Heart right ventricle (tissue), 16 donors: Measurements from ENCODE around the gene PSAP. TPM values are rescaled to one million over a fixed set of nuclear protein-coding genes. Genes with fewer than 3 reads are reported as not detected.
A peak's percentile ranks its signal among the peaks of the same experiment; 100 is the strongest.

Experiments
- ATAC-seq, 8 donors: fragments of 200-7000 bp; cut with Tn5 transposase; one replicate each; pipeline ENCODE4 v1.9.1; 2020; ENCODE audit warnings: mild to moderate bottlenecking in 8 of 8, moderate library complexity in 8 of 8, moderate number of reproducible peaks in 1 of 8
- DNase-seq, 2 donors: peaks; one replicate each; pipeline ENCODE4 v3.0.0-alpha.2; 2020
- H3K27ac ChIP-seq, 10 donors: fragments of 200-600 bp; sonication (generic) in 2 of 10; one replicate each; pipeline versions ENCODE4 v1.5.0 to v1.8.0; 2020 to 2022; ENCODE audit warnings: mild to moderate bottlenecking in 3 of 10
- H3K27me3 ChIP-seq, 7 donors: fragments of 200-600 bp; one replicate each; pipeline ENCODE4 v1.8.0; 2021 to 2022; ENCODE audit warnings: mild to moderate bottlenecking in 2 of 7
- H3K36me3 ChIP-seq, 9 donors: fragments of 200-600 bp; sonication (generic) in 1 of 9; one replicate each; pipeline versions ENCODE4 v1.5.0 to v1.8.0; 2020 to 2022; ENCODE audit warnings: mild to moderate bottlenecking in 2 of 9
- H3K4me1 ChIP-seq, 9 donors: fragments of 200-600 bp; sonication (generic) in 1 of 9; one replicate each; pipeline versions ENCODE4 v1.5.0 to v1.8.0; 2020 to 2022; ENCODE audit warnings: mild to moderate bottlenecking in 4 of 9
- H3K4me3 ChIP-seq, 10 donors: fragments of 200-600 bp; sonication (generic) in 2 of 10; one replicate each; pipeline versions ENCODE4 v1.5.0 to v1.8.0; 2020 to 2022; ENCODE audit warnings: mild to moderate bottlenecking in 7 of 10, moderate library complexity in 2 of 10
- H3K9me3 ChIP-seq, 11 donors: fragments of 200-600 bp in 10 of 11; sonication (generic) in 2 of 11; one replicate each; pipeline versions ENCODE4 v1.5.0 to v1.8.0; 2013 to 2022; ENCODE audit warnings: mild to moderate bottlenecking in 2 of 11, control low read depth in 1 of 11, moderate library complexity in 1 of 11
- WGBS, 2 donors: extraction: QIAGEN DNeasy Blood & Tissue Kit; methylation state at CpG; one replicate each; pipeline ENCODE4 v1.1.7; 2013; ENCODE audit warnings: inconsistent platforms in 1 of 2; 5-methylcytosine and 5-hydroxymethylcytosine counted together
- intact Hi-C, 10 donors: fragments of 100-400 bp; cut with DNase I; formaldehyde crosslinking; loops; one replicate each; pipeline versions ENCODE4 v1.11.1 to v1.14.2; 2022
- polyA plus RNA-seq, 2 donors: library from polyadenylated mRNA; stranded (reverse); fragments of 200-250 nt; gene quantifications; one replicate each; pipeline ENCODE4 v1.2.3, GENCODE V29; 2013
- total RNA-seq, 10 donors: library from RNA; stranded (reverse); fragmentation: NEBNext Ultra II Directional in 3 of 10; extraction: Animal tissue kit (Norgen Biotek cat#: 25700) in 3 of 10; gene quantifications; one replicate each; pipeline versions ENCODE4 v1.2.1 to v1.2.4, GENCODE V29; 2021 to 2023
- TF ChIP-seq, protein P1 (sequence below), 9 donors: fragments of 200-600 bp; sonication (generic) in 2 of 9; IDR thresholded peaks; one replicate each; pipeline versions ENCODE4 v1.5.0 to v1.8.0; 2021 to 2022; ENCODE audit warnings: antibody characterized with exemption in 9 of 9, mild to moderate bottlenecking in 5 of 9, moderate library complexity in 1 of 9
- donor health status: Arrhythmogenic right ventricular cardiomyopathy.
- donor health status: ischemic (EF 13 %, LVEDD 7.1; RV severe dilation, severe dysfunction).
- donor health status: healthy with polysubstance abuse.
- donor health status: DM: no; HTN: yes; CAD: no.
- donor health status: DM: no; HTN: no; CAD: no.
- donor health status: ischemic (EF 25% LVEDD 6.9; RV normal size, moderate dysfunction).
- donor health status: ischemic (EF 25% LVEDD 5.7; RV mildly dilated, moderate dysfunction).
- donor health status: healthy.
- donor health status: DM: yes; HTN: yes; CAD: no.
- donor health status: Ischemic cardiomyopathy.
- donor health status: ischemic (EF 35%, LVEDD 5.7; RV mildly dilated, moderate dysfunction).
- donor health status: nonischemic (EF 11% LVEDD 7.7; RV severe dilation, severe dysfunction).
- donor health status: DM: yes; HTN: yes; CAD: no.
- donor health status: PGD.
- donor health status: ischemic (EF 29% LVEDD 5.4; RV normal size, mild dysfunction).
- donor health status: nonischemic (EF 23%, LVEDD 6.1; RV moderate dilation, normal function).

Gene PSAP
- total and polyA plus RNA-seq, 12 donors: 443 to 2,078 (median 1,616) TPM

GRCh38 chr10:71773221-71773971 lies 77.7 kb downstream of the PSAP start, which contains the start of gene VSIR:
Gene VSIR (minus strand): TSS chr10:71773520. CDS start chr10:71773439, 81 bp downstream.
- peak within 1 kb of the TSS; percentile 77 to 99 (median 98) for H3K27ac ChIP-seq
- H3K4me1 ChIP-seq: peaks cover 28 to 91% (median 65%) of the 10 kb centered on the region in 9 donors
- DNase-seq (peak; percentile 90 to 94), ATAC-seq (peak; percentile 75 to 92 (median 85))
- no peaks in the 10 kb centered on the region for H3K27me3 ChIP-seq
- H3K36me3 ChIP-seq: peaks cover 0 to 8% (median 0%) of the 10 kb centered on the region in 9 donors
- WGBS, 2 donors: 1% methylated on average over 52 to 55 of the region's 55 CpGs
- peak within 1 kb of the TSS; percentile 64 to 96 (median 92) for H3K4me3 ChIP-seq
- TF ChIP-seq, protein P1, sequence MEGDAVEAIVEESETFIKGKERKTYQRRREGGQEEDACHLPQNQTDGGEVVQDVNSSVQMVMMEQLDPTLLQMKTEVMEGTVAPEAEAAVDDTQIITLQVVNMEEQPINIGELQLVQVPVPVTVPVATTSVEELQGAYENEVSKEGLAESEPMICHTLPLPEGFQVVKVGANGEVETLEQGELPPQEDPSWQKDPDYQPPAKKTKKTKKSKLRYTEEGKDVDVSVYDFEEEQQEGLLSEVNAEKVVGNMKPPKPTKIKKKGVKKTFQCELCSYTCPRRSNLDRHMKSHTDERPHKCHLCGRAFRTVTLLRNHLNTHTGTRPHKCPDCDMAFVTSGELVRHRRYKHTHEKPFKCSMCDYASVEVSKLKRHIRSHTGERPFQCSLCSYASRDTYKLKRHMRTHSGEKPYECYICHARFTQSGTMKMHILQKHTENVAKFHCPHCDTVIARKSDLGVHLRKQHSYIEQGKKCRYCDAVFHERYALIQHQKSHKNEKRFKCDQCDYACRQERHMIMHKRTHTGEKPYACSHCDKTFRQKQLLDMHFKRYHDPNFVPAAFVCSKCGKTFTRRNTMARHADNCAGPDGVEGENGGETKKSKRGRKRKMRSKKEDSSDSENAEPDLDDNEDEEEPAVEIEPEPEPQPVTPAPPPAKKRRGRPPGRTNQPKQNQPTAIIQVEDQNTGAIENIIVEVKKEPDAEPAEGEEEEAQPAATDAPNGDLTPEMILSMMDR (IDR thresholded peaks at IDR 0.05): peak; percentile 83 to 99 (median 96)
- H3K9me3 ChIP-seq: no peaks in the 10 kb centered on the region
- intact Hi-C loops: loop anchor here in 8 of 10 donors (2.0 to 10.0 kb wide), 5 partner anchors 44 to 61 kb away; partner anchors contain the start of gene C10orf105 (in 1 of the 8)

- 16 to 26% methylated on average over 4 of the region's 4 CpGs for WGBS, 2 donors
- no peaks in the 10 kb centered on the region for H3K27me3 ChIP-seq
- peak overlapping the region; percentile 77 to 99 (median 98) for H3K27ac ChIP-seq
- TF ChIP-seq, protein P1 (IDR thresholded peaks at IDR 0.05): no peak
- peaks cover 28 to 91% (median 71%) of the 10 kb centered on the region in 9 donors for H3K4me1 ChIP-seq
- ATAC-seq (peak; percentile 4 to 54 (median 18)), DNase-seq (peak in 1 of 2 donors; percentile 31)
- intact Hi-C loops: loop anchor here in 8 of 10 donors (1.0 to 10.0 kb wide), 6 partner anchors 44 to 61 kb away; partner anchors contain the start of gene C10orf105 (in 1 of the 8)
- H3K4me3 ChIP-seq: peak overlapping the region; percentile 64 to 96 (median 92)
- no peaks in the 10 kb centered on the region for H3K9me3 ChIP-seq
- H3K36me3 ChIP-seq: peaks cover 0 to 8% (median 0%) of the 10 kb centered on the region in 9 donors
Measured at GRCh38 chr10:71772832-71773220, 78.2 kb downstream of the PSAP start.

DNA sequence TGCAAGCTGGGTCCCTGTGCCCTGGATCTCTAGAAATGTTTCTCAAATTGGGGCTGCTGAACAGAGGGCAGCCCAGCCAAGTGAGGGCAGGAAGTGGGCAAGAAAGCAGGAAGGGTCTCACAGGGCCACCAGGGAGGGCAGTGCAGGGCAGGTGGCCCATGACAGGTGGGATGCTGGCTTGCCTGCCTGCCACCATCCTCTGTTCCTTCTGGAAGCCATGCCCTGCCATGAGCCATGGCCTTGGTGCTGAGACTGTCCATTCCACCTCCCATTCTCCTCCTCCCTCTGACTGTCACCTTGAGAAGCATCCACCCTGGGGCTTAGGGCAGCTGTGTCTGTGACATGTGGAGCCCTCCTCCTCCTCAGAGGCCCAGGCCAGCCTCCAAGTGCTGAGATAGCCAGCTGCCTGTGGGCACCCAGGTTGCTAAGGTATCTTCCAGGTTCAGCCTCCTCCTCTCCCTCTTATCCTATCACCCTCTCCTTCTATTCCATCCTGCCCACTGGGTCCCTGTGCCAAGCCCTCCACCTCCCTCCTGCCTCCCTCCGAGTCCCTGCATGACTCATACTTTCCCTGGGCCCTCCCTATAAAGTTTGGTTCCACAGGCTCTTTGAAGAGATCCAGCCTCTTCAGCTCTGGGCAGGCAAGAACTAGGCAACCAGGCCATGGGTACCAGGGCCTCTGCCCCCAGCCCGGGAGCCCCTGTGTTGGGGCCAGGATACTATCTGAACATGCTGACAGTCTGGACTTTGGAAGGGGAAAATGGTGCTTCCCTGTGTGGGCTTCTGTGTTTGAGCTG lies 79.0 kb downstream of the PSAP start:
- ATAC-seq (peak; percentile 46 to 80 (median 74)), DNase-seq (peak; percentile 76 to 89)
- no peaks in the 10 kb centered on the region for H3K9me3 ChIP-seq
- 2 to 8% methylated on average over 2 of the region's 2 CpGs for WGBS, 2 donors
- intact Hi-C loops: loop anchor here in 8 of 10 donors (1.0 to 10.0 kb wide), 6 partner anchors 45 to 60 kb away; partner anchors contain the start of gene C10orf105 (in 1 of the 8)
- TF ChIP-seq, protein P1 (IDR thresholded peaks at IDR 0.05): no peak
- peaks cover 32 to 96% (median 79%) of the 10 kb centered on the region in 9 donors for H3K4me1 ChIP-seq
- H3K27ac ChIP-seq: peak overlapping the region; percentile 77 to 99 (median 98)
- peak overlapping the region; percentile 64 to 96 (median 92) for H3K4me3 ChIP-seq
- H3K27me3 ChIP-seq: no peaks in the 10 kb centered on the region
- peaks cover 0 to 11% (median 0%) of the 10 kb centered on the region in 9 donors for H3K36me3 ChIP-seq
